K562 (cell line): ENCODE measurements around the gene CARMIL1. TPM values are rescaled to one million over a fixed set of nuclear protein-coding genes. Genes with fewer than 3 reads are reported as not detected.

Experiments
- AFF1 ChIP-seq, 2 experiments: fragments of 450-650 bp; IDR thresholded peaks; 2 replicates each; pipeline ENCODE4 v1.6.1; 2018; ENCODE audit warnings: mild to moderate bottlenecking in 2 of 2, low read depth in 1 of 2; ENCODE audit not compliant: partially characterized antibody in 2 of 2
- BCL6 ChIP-seq: fragments of 250-450 bp; sonication (Bioruptor Pico); IDR thresholded peaks from 2 replicates; pipeline ENCODE4 v1.4.0; 2020
- BRD4 ChIP-seq: fragments of 200-600 bp; sonication (generic); IDR thresholded peaks from 2 replicates; pipeline ENCODE4 v1.6.1; 2017; ENCODE audit warnings: inconsistent platforms
- CREB1 ChIP-seq, 2 experiments: sonication (generic) in 1 of 2; formaldehyde crosslinking in 1 of 2; IDR thresholded peaks; 2 replicates each; pipeline versions ENCODE4 v1.6.1 to v1.8.0; 2012 to 2022; ENCODE audit warnings: inconsistent platforms in 1 of 2, mild to moderate bottlenecking in 1 of 2, missing genetic modification reagents in 1 of 2, moderate library complexity in 1 of 2
- ESRRB ChIP-seq: fragments of 250-450 bp; sonication (Bioruptor Pico); IDR thresholded peaks from 2 replicates; pipeline ENCODE4 v1.5.0; 2020; ENCODE audit warnings: mild to moderate bottlenecking, moderate library complexity, borderline replicate concordance
- FUS ChIP-seq: fragments of 200-400 bp; formaldehyde crosslinking; optimal IDR thresholded peaks from 2 replicates; pipeline ENCODE3; 2017; ENCODE audit warnings: low read depth, low read length
- GATAD2A ChIP-seq: fragments of 450-650 bp; IDR thresholded peaks from 2 replicates; pipeline ENCODE4 v1.6.1; 2017
- RHOXF2B ChIP-seq: fragments of 250-450 bp; sonication (Bioruptor Pico); conservative IDR thresholded peaks from 2 replicates; pipeline ENCODE4 v1.5.1; 2021
- SFPQ ChIP-seq: fragments of 200-400 bp; formaldehyde crosslinking; IDR thresholded peaks from 2 replicates; pipeline ENCODE4 v1.6.1; 2017; ENCODE audit warnings: mild to moderate bottlenecking, low read depth, low read length, moderate library complexity
- SRSF1 ChIP-seq: fragments of 200-400 bp; formaldehyde crosslinking; IDR thresholded peaks from 2 replicates; pipeline ENCODE4 v1.6.1; 2017; ENCODE audit warnings: mild to moderate bottlenecking, low read depth, low read length, moderate library complexity
- SRSF3 ChIP-seq: fragments of 200-400 bp; formaldehyde crosslinking; IDR thresholded peaks from 2 replicates; pipeline ENCODE4 v1.6.1; 2016; ENCODE audit warnings: mild to moderate bottlenecking, low read length, moderate library complexity; ENCODE audit not compliant: insufficient read depth
- SRSF9 ChIP-seq: fragments of 200-400 bp; formaldehyde crosslinking; IDR thresholded peaks from 2 replicates; pipeline ENCODE4 v1.6.1; 2017; ENCODE audit warnings: low read depth, low read length, borderline replicate concordance
- TBP ChIP-seq: optimal IDR thresholded peaks from 2 replicates; pipeline ENCODE3; 2011; ENCODE audit warnings: low read depth, low read length, improper control_type of control experiment
- THRA ChIP-seq: fragments of 450-650 bp; IDR thresholded peaks from 2 replicates; pipeline ENCODE4 v1.6.1; 2017; ENCODE audit warnings: mild to moderate bottlenecking, moderate library complexity
- ZNF165 ChIP-seq: fragments of 250-450 bp; sonication (Bioruptor Pico); IDR thresholded peaks from 2 replicates; pipeline ENCODE4 v1.4.0; 2020; ENCODE audit warnings: borderline replicate concordance
- ZNF518B ChIP-seq: fragments of 250-450 bp; sonication (Bioruptor Pico); IDR thresholded peaks from 2 replicates; pipeline ENCODE4 v1.5.0; 2021; ENCODE audit warnings: mild to moderate bottlenecking, moderate library complexity
- ZSCAN29 ChIP-seq: fragments of 450-650 bp; IDR thresholded peaks from 2 replicates; pipeline ENCODE4 v1.6.1; 2017
- polyA plus RNA-seq, 8 experiments: library from polyadenylated mRNA; depleted of rRNA in 4 of 8; stranded (reverse) in 5 of 8; unstranded in 3 of 8; fragments of >200 nt; fragmentation: Nextera tagmentation in 2 of 8; fragmentation: Illumina TruSeq in 1 of 8; extraction: Ambion mirVana in 2 of 8; extraction: Trizol in 1 of 8; gene quantifications; 2 replicates each; pipeline versions ENCODE4 v1.2.1 to v1.2.3, GENCODE V29; 2011 to 2014; ENCODE audit warnings: inconsistent platforms in 1 of 8, missing spikeins in 1 of 8
- total RNA-seq, 7 experiments: library from RNA; depleted of rRNA in 6 of 7; stranded (reverse); fragments of >200 nt in 6 of 7; fragmentation: Illumina TruSeq in 2 of 7; extraction: Trizol in 2 of 7; gene quantifications; 2 replicates each; pipeline versions ENCODE4 v1.2.1 to v1.2.3, GENCODE V29; 2011 to 2021; ENCODE audit warnings: low replicate concordance in 1 of 7

CARMIL1 gene
- total and polyA plus RNA-seq, 9 of the 15 experiments (the other 6 are each of a cell fraction or from before 2014, with no cell fraction given), result 0.04 to 0.32 (median 0.10) TPM; not detected in 1

- TF ChIP-seq ZNF518B (CRISPR knock-in tag), result no peak
- no peak for TF ChIP-seq SRSF9
- peak in 1 of 2 experiments; percentile 89 for TF ChIP-seq AFF1 (IDR thresholded peaks at IDR 0.05; ENCODE audit: low read depth in 1 of 2, partially characterized antibody in 2 of 2)
- TF ChIP-seq BRD4, result no peak
- no peak for TF ChIP-seq RHOXF2B
- no peak for TF ChIP-seq TBP
- TF ChIP-seq SRSF1, result no peak
- no peak for TF ChIP-seq GATAD2A
- no peak for TF ChIP-seq THRA
- peak; percentile 66; the same call in 1 of the 2 replicates for TF ChIP-seq BCL6 (CRISPR knock-in tag)
- TF ChIP-seq FUS, result no peak
- TF ChIP-seq ZSCAN29, result peak; percentile 57; the same call in 1 of the 2 replicates
- no peak for TF ChIP-seq ESRRB
- no peak for TF ChIP-seq SFPQ
- no peak for TF ChIP-seq ZNF165 (CRISPR knock-in tag)
- TF ChIP-seq SRSF3, result no peak
- no peak for TF ChIP-seq CREB1 (IDR thresholded peaks at IDR 0.05)
- 0 out of 2 replicates have a peak, but pooled peaks have one; percentile 44 for TF ChIP-seq CREB1 (CRISPR knock-in tag; IDR thresholded peaks at IDR 0.05)
Observed at GRCh38 chr6:25652007-25652515, 372.9 kb downstream of the CARMIL1 start, which contains the start of gene SCGN (continued).
